Measurements from ENCODE around the gene CASK.

The CASK gene

GRCh38 chrX:41922431-41923151, 763 bp downstream of the CASK start:
- no peak for TF ChIP-seq CTCF (IDR thresholded peaks at IDR 0.05)
- Histone ChIP-seq H3K79me2 (peaks cover 2% of the 10 kb centered on the region), H3K4me2 (ENCODE audit: low read length) (peak overlapping the region; percentile 65), H3K9me3 (ENCODE audit: control insufficient read depth, low read length) (no peaks in the 10 kb centered on the region), H3K36me3 (ENCODE audit: control insufficient read depth, insufficient read depth, low read length) (no peaks in the 10 kb centered on the region), H3K4me1 (no peaks in the 10 kb centered on the region), H2AFZ (peak overlapping the region; percentile 69), H3K9ac (no peak overlapping the region), H3K27ac (no peak overlapping the region), H3K4me3 (ENCODE audit: low read depth, low read length) (peak overlapping the region; percentile 55), H3K27me3 (ENCODE audit: control insufficient read depth, insufficient read depth, low read length) (no peaks in the 10 kb centered on the region)

GRCh38 chrX:41921492-41922430, 1.6 kb downstream of the CASK start:
- H3K9ac ChIP-seq, result no peak overlapping the region

GRCh38 chrX:41919870-41920269, 3.5 kb downstream of the CASK start:
- H3K4me2 ChIP-seq (ENCODE audit: low read length), result no peak overlapping the region
- H3K9ac ChIP-seq, result no peak overlapping the region
- no peaks in the 10 kb centered on the region for H3K9me3 ChIP-seq (ENCODE audit: control insufficient read depth, low read length)
- H3K4me3 ChIP-seq (ENCODE audit: low read depth, low read length), result no peak overlapping the region
- no peaks in the 10 kb centered on the region for H3K4me1 ChIP-seq
- peaks cover 9% of the 10 kb centered on the region for H3K79me2 ChIP-seq
- H2AFZ ChIP-seq, result no peak overlapping the region
- H3K27ac ChIP-seq, result no peak overlapping the region
- TF ChIP-seq CTCF (IDR thresholded peaks at IDR 0.05), result no peak
- no peaks in the 10 kb centered on the region for H3K36me3 ChIP-seq (ENCODE audit: control insufficient read depth, insufficient read depth, low read length)
- no peaks in the 10 kb centered on the region for H3K27me3 ChIP-seq (ENCODE audit: control insufficient read depth, insufficient read depth, low read length)

More at GRCh38 chrX:41921492-41922430, 1.6 kb downstream of the CASK start:
- H3K4me1 ChIP-seq, result no peaks in the 10 kb centered on the region
- TF ChIP-seq CTCF (IDR thresholded peaks at IDR 0.05), result no peak
- H3K36me3 ChIP-seq (ENCODE audit: control insufficient read depth, insufficient read depth, low read length), result no peaks in the 10 kb centered on the region
- peak overlapping the region; percentile 69 for H2AFZ ChIP-seq
- peak overlapping the region; percentile 65 for H3K4me2 ChIP-seq (ENCODE audit: low read length)
- no peaks in the 10 kb centered on the region for H3K9me3 ChIP-seq (ENCODE audit: control insufficient read depth, low read length)
- H3K79me2 ChIP-seq, result peaks cover 2% of the 10 kb centered on the region
- no peaks in the 10 kb centered on the region for H3K27me3 ChIP-seq (ENCODE audit: control insufficient read depth, insufficient read depth, low read length)
- no peak overlapping the region for H3K27ac ChIP-seq
- H3K4me3 ChIP-seq (ENCODE audit: low read depth, low read length), result peak overlapping the region; percentile 55

GRCh38 chrX:41917517-41917916, 5.8 kb downstream of the CASK start:
- H3K27me3 ChIP-seq (ENCODE audit: control insufficient read depth, insufficient read depth, low read length), result no peaks in the 10 kb centered on the region
- TF ChIP-seq CTCF (IDR thresholded peaks at IDR 0.05), result no peak
- H3K9ac ChIP-seq, result no peak overlapping the region
- peaks cover 2% of the 10 kb centered on the region for H3K4me1 ChIP-seq
- no peak overlapping the region for H2AFZ ChIP-seq
- no peak overlapping the region for H3K4me2 ChIP-seq (ENCODE audit: low read length)
- peaks cover 9% of the 10 kb centered on the region for H3K79me2 ChIP-seq
- no peaks in the 10 kb centered on the region for H3K9me3 ChIP-seq (ENCODE audit: control insufficient read depth, low read length)
- no peak overlapping the region for H3K4me3 ChIP-seq (ENCODE audit: low read depth, low read length)
- H3K36me3 ChIP-seq (ENCODE audit: control insufficient read depth, insufficient read depth, low read length), result no peaks in the 10 kb centered on the region
- H3K27ac ChIP-seq, result no peak overlapping the region

Measured in parathyroid adenoma (tissue), 2 donors.